HEK293T (cell line): ENCODE data around the gene NDRG4.

Source experiments
- BHLHE40 ChIP-seq: fragments of 450-650 bp; IDR thresholded peaks from 2 replicates; pipeline ENCODE4 v1.6.1; 2016; ENCODE audit warnings: mild to moderate bottlenecking, moderate library complexity, borderline replicate concordance
- ELF4 ChIP-seq: fragments of 450-650 bp; IDR thresholded peaks from 2 replicates; pipeline ENCODE4 v1.6.1; 2017; ENCODE audit warnings: antibody characterized with exemption
- FOXA1 ChIP-seq: fragments of 450-650 bp; IDR thresholded peaks from 2 replicates; pipeline ENCODE4 v1.6.1; 2016; ENCODE audit warnings: mild to moderate bottlenecking
- FOXK2 ChIP-seq: fragments of 450-650 bp; IDR thresholded peaks from 2 replicates; pipeline ENCODE4 v1.6.1; 2016; ENCODE audit warnings: mild to moderate bottlenecking
- FOXM1 ChIP-seq: fragments of 450-650 bp; IDR thresholded peaks from 2 replicates; pipeline ENCODE4 v1.6.1; 2017; ENCODE audit warnings: mild to moderate bottlenecking, borderline replicate concordance
- NFRKB ChIP-seq: fragments of 450-650 bp; IDR thresholded peaks from 2 replicates; pipeline ENCODE4 v1.6.1; 2016; ENCODE audit warnings: mild to moderate bottlenecking, moderate library complexity
- SP1 ChIP-seq: fragments of 450-650 bp; IDR thresholded peaks from 2 replicates; pipeline ENCODE4 v1.6.1; 2017
- SUZ12 ChIP-seq: fragments of 450-650 bp; IDR thresholded peaks from 2 replicates; pipeline ENCODE4 v1.6.1; 2016; ENCODE audit warnings: mild to moderate bottlenecking

GRCh38 chr16:58452640-58453039, 47.3 kb upstream of the NDRG4 start:
- TF ChIP-seq FOXK2: no peak
- no peak for TF ChIP-seq FOXM1
- TF ChIP-seq ELF4: no peak
- no peak for TF ChIP-seq SUZ12
- no peak for TF ChIP-seq NFRKB
- no peak for TF ChIP-seq FOXA1
- TF ChIP-seq BHLHE40: no peak
- TF ChIP-seq SP1: no peak
